Measurements from ENCODE around the gene CATSPERB.

DNA sequence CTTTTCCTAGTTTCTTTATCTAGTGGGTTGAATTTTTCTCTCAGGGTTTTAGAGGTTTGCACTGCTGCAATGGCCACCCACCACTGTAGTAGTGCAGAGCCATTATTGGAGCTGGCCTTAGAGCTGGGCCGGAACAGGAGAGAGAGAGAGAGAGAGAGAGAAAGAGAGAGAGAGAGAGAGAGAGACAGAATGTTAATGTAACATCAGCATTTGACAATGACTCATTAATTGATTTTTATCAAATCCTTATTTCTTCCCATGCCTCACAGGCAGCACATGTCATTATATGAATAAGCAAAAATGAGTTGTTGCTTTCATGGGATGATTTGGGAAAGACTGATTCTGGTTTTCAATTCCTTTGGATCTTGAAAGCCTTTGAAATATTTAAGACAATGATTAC lies 145.5 kb downstream of the CATSPERB start:
- TF ChIP-seq CREM (IDR thresholded peaks at IDR 0.05; ENCODE audit: low read depth) (no peak), RNF2 (IDR thresholded peaks at IDR 0.05) (no peak), SRSF1 (IDR thresholded peaks at IDR 0.05; ENCODE audit: low read depth, low read length) (no peak), HCFC1 (IDR thresholded peaks at IDR 0.05; ENCODE audit: low read depth, low read length) (no peak), SMARCA5 (IDR thresholded peaks at IDR 0.05) (no peak), ZNF592 (IDR thresholded peaks at IDR 0.05) (no peak), EZH2 (IDR thresholded peaks at IDR 0.05; ENCODE audit: borderline replicate concordance, low read depth, low read length) (no peak), NBN (IDR thresholded peaks at IDR 0.05; ENCODE audit: low read depth) (no peak)
- TF ChIP-seq, protein P1, sequence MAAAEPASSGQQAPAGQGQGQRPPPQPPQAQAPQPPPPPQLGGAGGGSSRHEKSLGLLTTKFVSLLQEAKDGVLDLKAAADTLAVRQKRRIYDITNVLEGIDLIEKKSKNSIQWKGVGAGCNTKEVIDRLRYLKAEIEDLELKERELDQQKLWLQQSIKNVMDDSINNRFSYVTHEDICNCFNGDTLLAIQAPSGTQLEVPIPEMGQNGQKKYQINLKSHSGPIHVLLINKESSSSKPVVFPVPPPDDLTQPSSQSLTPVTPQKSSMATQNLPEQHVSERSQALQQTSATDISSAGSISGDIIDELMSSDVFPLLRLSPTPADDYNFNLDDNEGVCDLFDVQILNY (CRISPR knock-in tag; IDR thresholded peaks at IDR 0.05) = no peak
